Endothelial cell of umbilical vein (primary cell): ENCODE data around the gene CLDN16. TPM values are rescaled to one million over a fixed set of nuclear protein-coding genes. Genes with fewer than 3 reads are reported as not detected.

ENCODE experiments used
- BruUV-seq: library from RNA; stranded (reverse); fragments of 400-500 nt; replicated peaks from 2 replicates; lab custom pipeline; 2021; lab: Mats Ljungman, UMichigan
- CTCF ChIA-PET: fragments of 300-600, 350-600 bp; sonication (Branson Sonifier 250); formaldehyde crosslinking; loops from one replicate; lab custom pipeline; 2021; ENCODE audit warnings: antibody characterized with exemption, inconsistent platforms; lab: Charles Lee
- POLR2A ChIA-PET: fragments of 300-600, 350-600 bp; sonication (Branson Sonifier 250); formaldehyde crosslinking; loops from one replicate; lab custom pipeline; 2021; ENCODE audit warnings: antibody characterized with exemption, inconsistent platforms; lab: Charles Lee
- DNase-seq: peaks from one replicate; pipeline ENCODE4 v3.0.0-alpha.2; 2011; ENCODE audit warnings: low read depth, low spot score
- FAIRE-seq: peaks from 2 replicates; lab custom pipeline; 2011; peaks lifted over from hg19 to GRCh38; lab: Jason Lieb, UNC
- H2AFZ ChIP-seq: 2 replicates; pipeline ENCODE4 v1.6.0; 2012; ENCODE audit warnings: low read depth, low read length, control low read depth, inconsistent platforms
- H3K27ac ChIP-seq: 2 replicates; pipeline ENCODE4 v1.5.1; 2011; ENCODE audit warnings: low read depth, mild to moderate bottlenecking, control low read depth, low read length, moderate library complexity; ENCODE audit not compliant: insufficient read depth
- H3K27me3 ChIP-seq, 2 experiments: 2 replicates each; pipeline versions ENCODE4 v1.6.0 to v1.6.1; 2011; ENCODE audit warnings: low read length in 2 of 2, mixed read lengths in 1 of 2; ENCODE audit not compliant: control insufficient read depth in 2 of 2, insufficient read depth in 2 of 2
- H3K36me3 ChIP-seq, 2 experiments: 2 replicates in 1 of 2; 3 replicates in 1 of 2; pipeline ENCODE4 v1.5.1; 2011; ENCODE audit warnings: low read length in 2 of 2, mild to moderate bottlenecking in 1 of 2, moderate library complexity in 1 of 2; ENCODE audit not compliant: control insufficient read depth in 2 of 2, insufficient read depth in 2 of 2; ENCODE audit errors: extremely low read depth in 1 of 2
- H3K4me1 ChIP-seq: 3 replicates; pipeline ENCODE4 v1.5.1; 2011; ENCODE audit warnings: mild to moderate bottlenecking, low read length; ENCODE audit not compliant: control insufficient read depth, insufficient read depth; ENCODE audit errors: extremely low read depth
- H3K4me2 ChIP-seq: 2 replicates; pipeline ENCODE4 v1.6.1; 2011; ENCODE audit warnings: low read length, control low read depth, mixed read lengths; ENCODE audit not compliant: insufficient read depth
- H3K4me3 ChIP-seq, 3 experiments: fragments of 200-600 bp in 1 of 3; sonication (generic), shearing (Covaris generic) in 1 of 3; replicated peaks in 1 of 3; 2 replicates each; pipeline ENCODE4 v1.5.1; 2011 to 2016; ENCODE audit warnings: control low read depth in 3 of 3, low read length in 3 of 3, mild to moderate bottlenecking in 2 of 3, inconsistent platforms in 1 of 3, low read depth in 1 of 3, moderate library complexity in 1 of 3; ENCODE audit not compliant: insufficient read depth in 1 of 3
- H3K79me2 ChIP-seq: 2 replicates; pipeline ENCODE4 v1.6.0; 2012; ENCODE audit warnings: low read length, inconsistent platforms; ENCODE audit not compliant: control insufficient read depth, insufficient read depth
- H3K9ac ChIP-seq: replicated peaks from 2 replicates; pipeline ENCODE3; 2011; ENCODE audit warnings: low read length, control low read depth; ENCODE audit not compliant: insufficient read depth; ENCODE audit errors: extremely low read depth
- H3K9me1 ChIP-seq: replicated peaks from 3 replicates; pipeline ENCODE4 v1.6.0; 2011; ENCODE audit warnings: mild to moderate bottlenecking, low read length; ENCODE audit not compliant: control insufficient read depth, insufficient read depth; ENCODE audit errors: extremely low read depth
- H3K9me3 ChIP-seq: replicated peaks from 2 replicates; pipeline ENCODE4 v1.5.1; 2012; ENCODE audit warnings: low read length, inconsistent platforms; ENCODE audit not compliant: control insufficient read depth, insufficient read depth
- H4K20me1 ChIP-seq: replicated peaks from 2 replicates; pipeline ENCODE3; 2011; ENCODE audit warnings: mild to moderate bottlenecking, low read length; ENCODE audit not compliant: control insufficient read depth, insufficient read depth; ENCODE audit errors: extremely low read depth
- EZH2 ChIP-seq: IDR thresholded peaks from 2 replicates; pipeline ENCODE4 v1.6.1; 2012; ENCODE audit warnings: borderline replicate concordance, low read depth, mild to moderate bottlenecking, moderate library complexity, low read length, inconsistent platforms; ENCODE audit not compliant: severe bottlenecking
- FOS ChIP-seq: IDR thresholded peaks from 2 replicates; pipeline ENCODE4 v1.6.1; 2011; ENCODE audit warnings: mild to moderate bottlenecking, low read length, moderate library complexity, borderline replicate concordance; ENCODE audit not compliant: insufficient read depth
- GATA2 ChIP-seq: IDR thresholded peaks from 2 replicates; pipeline ENCODE4 v1.7.0; 2011; ENCODE audit warnings: low read depth, mild to moderate bottlenecking, moderate library complexity, mixed read lengths, low read length; ENCODE audit not compliant: insufficient read length, insufficient read depth
- JUN ChIP-seq: IDR thresholded peaks from 2 replicates; pipeline ENCODE4 v1.6.1; 2011; ENCODE audit warnings: borderline replicate concordance, low read depth; ENCODE audit not compliant: insufficient read length, insufficient read depth
- POLR2AphosphoS5 ChIP-seq: IDR thresholded peaks from 2 replicates; pipeline ENCODE4 v1.6.1; 2012; ENCODE audit warnings: low read depth, mild to moderate bottlenecking, control low read depth, low read length, moderate library complexity; ENCODE audit not compliant: insufficient read depth
- dilution Hi-C: fragments of 300-500 bp; cut with MboI; formaldehyde crosslinking; loops from one replicate; pipeline ENCODE4 v1.15.0; 2019; ENCODE audit warnings: low sequenced_read_pairs; ENCODE audit not compliant: extremely low pct_ligation_motif_present
- intact Hi-C: fragments of 100-400 bp; cut with micrococcal nuclease; formaldehyde crosslinking; loops from one replicate; pipeline ENCODE4 v1.10.0; 2022
- polyA plus RNA-seq, 4 experiments: library from polyadenylated mRNA; depleted of rRNA in 3 of 4; stranded (reverse) in 3 of 4; unstranded in 1 of 4; fragments of >200 nt; gene quantifications; 2 replicates each; pipeline versions ENCODE4 v1.2.1 to v1.2.3, GENCODE V29; 2011 to 2012; ENCODE audit warnings: missing spikeins in 1 of 4
- total RNA-seq: library from RNA; stranded (reverse); gene quantifications from 2 replicates; pipeline ENCODE4 v1.2.3, GENCODE V29; 2021
- TF ChIP-seq, protein P1 (sequence below): IDR thresholded peaks from 2 replicates; pipeline ENCODE4 v1.6.1; 2011; ENCODE audit not compliant: insufficient read depth, insufficient read length
- TF ChIP-seq, protein P2 (sequence below), 2 donors: IDR thresholded peaks; 1 replicate in 1 of 2; 2 replicates in 1 of 2; pipeline ENCODE4 v1.5.1; 2011; ENCODE audit warnings: low read length in 2 of 2, mild to moderate bottlenecking in 2 of 2, moderate library complexity in 2 of 2, control low read depth in 1 of 2, inconsistent platforms in 1 of 2, low read depth in 1 of 2; ENCODE audit not compliant: insufficient read depth in 1 of 2; ENCODE audit errors: extremely low read depth in 1 of 2

CLDN16 gene
- total and polyA plus RNA-seq, 2 donors (not counting 3 experiments of a cell fraction or from before 2014, with no cell fraction given): 0.01 TPM; not detected in 1

- no peak overlapping the region for H3K27ac ChIP-seq
- CTCF ChIA-PET: interaction anchor here (0.6 to 2.8 kb wide), 39 partner anchors 12 to 436 kb away, joined by 3 to 56 read pairs (median 4); partner anchors contain the start of gene CLDN1
- no peaks in the 10 kb centered on the region for H3K27me3 ChIP-seq
- H3K9me1 ChIP-seq: no peaks in the 10 kb centered on the region
- no peaks in the 10 kb centered on the region for H3K79me2 ChIP-seq
- H3K9me3 ChIP-seq: no peaks in the 10 kb centered on the region
- no TSS peak for BruUV-seq
- DNase-seq (peak; percentile 45), FAIRE-seq (no peak)
- no peak overlapping the region for H3K4me3 ChIP-seq
- dilution Hi-C loops (no loop called here), intact Hi-C loops (loop anchor here (1.0 kb wide), 3 partner anchors 40 to 423 kb away; no protein-coding TSS in a partner anchor)
- no peak overlapping the region for H2AFZ ChIP-seq
- no peak overlapping the region for H3K4me2 ChIP-seq
- TF ChIP-seq, protein P1, sequence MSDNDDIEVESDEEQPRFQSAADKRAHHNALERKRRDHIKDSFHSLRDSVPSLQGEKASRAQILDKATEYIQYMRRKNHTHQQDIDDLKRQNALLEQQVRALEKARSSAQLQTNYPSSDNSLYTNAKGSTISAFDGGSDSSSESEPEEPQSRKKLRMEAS: no peak
- TF ChIP-seq, protein P2, sequence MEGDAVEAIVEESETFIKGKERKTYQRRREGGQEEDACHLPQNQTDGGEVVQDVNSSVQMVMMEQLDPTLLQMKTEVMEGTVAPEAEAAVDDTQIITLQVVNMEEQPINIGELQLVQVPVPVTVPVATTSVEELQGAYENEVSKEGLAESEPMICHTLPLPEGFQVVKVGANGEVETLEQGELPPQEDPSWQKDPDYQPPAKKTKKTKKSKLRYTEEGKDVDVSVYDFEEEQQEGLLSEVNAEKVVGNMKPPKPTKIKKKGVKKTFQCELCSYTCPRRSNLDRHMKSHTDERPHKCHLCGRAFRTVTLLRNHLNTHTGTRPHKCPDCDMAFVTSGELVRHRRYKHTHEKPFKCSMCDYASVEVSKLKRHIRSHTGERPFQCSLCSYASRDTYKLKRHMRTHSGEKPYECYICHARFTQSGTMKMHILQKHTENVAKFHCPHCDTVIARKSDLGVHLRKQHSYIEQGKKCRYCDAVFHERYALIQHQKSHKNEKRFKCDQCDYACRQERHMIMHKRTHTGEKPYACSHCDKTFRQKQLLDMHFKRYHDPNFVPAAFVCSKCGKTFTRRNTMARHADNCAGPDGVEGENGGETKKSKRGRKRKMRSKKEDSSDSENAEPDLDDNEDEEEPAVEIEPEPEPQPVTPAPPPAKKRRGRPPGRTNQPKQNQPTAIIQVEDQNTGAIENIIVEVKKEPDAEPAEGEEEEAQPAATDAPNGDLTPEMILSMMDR (IDR thresholded peaks at IDR 0.05; ENCODE audit: extremely low read depth in 1 of 2, insufficient read depth in 1 of 2, low read depth in 1 of 2, low read length in 2 of 2): peak; percentile 8 to 12
- no peak for TF ChIP-seq POLR2AphosphoS5
- no peak for TF ChIP-seq FOS
- no peak for TF ChIP-seq EZH2
- no peak for TF ChIP-seq JUN
- TF ChIP-seq GATA2: no peak
- no peaks in the 10 kb centered on the region for H4K20me1 ChIP-seq
- peaks cover 12% of the 10 kb centered on the region for H3K4me1 ChIP-seq
- H3K36me3 ChIP-seq: no peaks in the 10 kb centered on the region
- no peak overlapping the region for H3K9ac ChIP-seq
- POLR2A ChIA-PET: no interaction called here
Observed at GRCh38 chr3:190384309-190384756, 3.6 kb upstream of the CLDN16 start.
